Natural killer cell (primary cell): Measurements from ENCODE around the gene RFX7. TPM values are rescaled to one million over a fixed set of nuclear protein-coding genes. Genes with fewer than 3 reads are reported as not detected.

ENCODE experiments used
- ATAC-seq, 3 donors: fragments of 150-1000 bp in 2 of 3; fragments of 200-7000 bp in 1 of 3; cut with Tn5 transposase; 1 replicate in 1 of 3; 2 replicates in 2 of 3; pipeline ENCODE4 v1.10.0; 2021; ENCODE audit warnings: mild to moderate bottlenecking in 2 of 3, moderate library complexity in 2 of 3
- DNase-seq, 2 donors: peaks; one replicate each; pipeline versions ENCODE4 v3.0.0 to v3.0.0-alpha.2; 2013 to 2021; ENCODE audit warnings: mixed read lengths in 1 of 2
- H3K27ac ChIP-seq: one replicate; pipeline ENCODE4 v1.5.1; 2013; ENCODE audit warnings: mild to moderate bottlenecking, low read length
- H3K27me3 ChIP-seq: one replicate; pipeline ENCODE4 v1.6.1; 2013; ENCODE audit warnings: low read length; ENCODE audit not compliant: control insufficient read depth, insufficient read depth
- H3K36me3 ChIP-seq: one replicate; pipeline ENCODE4 v1.6.1; 2013; ENCODE audit warnings: low read length; ENCODE audit not compliant: control insufficient read depth, insufficient read depth
- H3K4me1 ChIP-seq: one replicate; pipeline ENCODE4 v1.6.1; 2013; ENCODE audit warnings: low read length; ENCODE audit not compliant: control insufficient read depth, insufficient read depth
- H3K4me3 ChIP-seq: one replicate; pipeline ENCODE4 v1.5.1; 2013; ENCODE audit warnings: low read length
- H3K9me3 ChIP-seq: one replicate; pipeline ENCODE4 v1.6.1; 2013; ENCODE audit warnings: low read length; ENCODE audit not compliant: control insufficient read depth, insufficient read depth
- H3K27ac Mint-ChIP-seq, 2 donors: one replicate each; pipeline ENCODE4 v1.8.0; 2022; ENCODE audit warnings: mild to moderate bottlenecking in 2 of 2, mixed read lengths in 2 of 2, moderate library complexity in 1 of 2
- H3K27me3 Mint-ChIP-seq, 2 donors: one replicate each; pipeline ENCODE4 v1.8.0; 2022; ENCODE audit warnings: low read depth in 2 of 2, mixed read lengths in 2 of 2
- H3K36me3 Mint-ChIP-seq: one replicate; pipeline ENCODE4 v1.8.0; 2022; ENCODE audit warnings: mixed read lengths
- H3K4me1 Mint-ChIP-seq, 2 donors: one replicate each; pipeline ENCODE4 v1.8.0; 2022; ENCODE audit warnings: mixed read lengths in 2 of 2
- H3K4me3 Mint-ChIP-seq: one replicate; pipeline ENCODE4 v1.8.0; 2022; ENCODE audit warnings: mild to moderate bottlenecking, moderate library complexity, mixed read lengths
- H3K9me3 Mint-ChIP-seq, 2 donors: one replicate each; pipeline ENCODE4 v1.8.0; 2022; ENCODE audit warnings: mixed read lengths in 2 of 2
- CTCF ChIP-seq: fragments of 200-600 bp; IDR thresholded peaks from one replicate; pipeline ENCODE4 v1.8.0; 2022; ENCODE audit warnings: antibody characterized with exemption
- WGBS: methylation state at CpG from one replicate; pipeline ENCODE4 v1.1.7; 2013; ENCODE audit warnings: missing lambda C conversion rate; ENCODE audit not compliant: insufficient coverage; 5-methylcytosine and 5-hydroxymethylcytosine counted together
- intact Hi-C: fragments of 100-400 bp; cut with micrococcal nuclease; formaldehyde crosslinking; loops from one replicate; pipeline ENCODE4 v1.14.2; 2022
- total RNA-seq, 4 donors: library from RNA; stranded (reverse); fragments of 120-200 nt in 1 of 4; gene quantifications; one replicate each; pipeline versions ENCODE4 v1.2.3 to v1.2.4, GENCODE V29; 2013 to 2022

The RFX7 gene
- total RNA-seq, 3 donors from 2014 or later (not counting 1 experiment from before 2014, with no cell fraction given) = 25.0 to 37.4 (median 33.8) TPM

GRCh38 chr15:56045068-56045748 lies 198.5 kb downstream of the RFX7 start:
- Histone ChIP-seq H3K27ac (no peak overlapping the region), H3K4me3 (no peak overlapping the region), H3K4me1 (peaks cover 6% of the 10 kb centered on the region), H3K27me3 (no peaks in the 10 kb centered on the region), H3K36me3 (no peaks in the 10 kb centered on the region), H3K9me3 (no peaks in the 10 kb centered on the region)
- intact Hi-C loops = no loop called here
- 100% methylated on average over 1 of the region's 3 CpGs for WGBS
- H3K9me3 Mint-ChIP-seq = no peaks in the 10 kb centered on the region
- no peak for TF ChIP-seq CTCF
- H3K4me3 Mint-ChIP-seq = no peak overlapping the region
- H3K4me1 Mint-ChIP-seq = peaks cover 23 to 24% of the 10 kb centered on the region in 2 donors
- H3K27me3 Mint-ChIP-seq = peaks cover 0 to 11% of the 10 kb centered on the region in 2 donors
- H3K36me3 Mint-ChIP-seq = no peaks in the 10 kb centered on the region
- DNase-seq (no peak), ATAC-seq (no peak)
- H3K27ac Mint-ChIP-seq = no peak overlapping the region

GRCh38 chr15:56042982-56043980 lies 200.4 kb downstream of the RFX7 start:
- DNase-seq (peak in 1 of 2 donors; percentile 88), ATAC-seq (peak; percentile 66 to 87 (median 70))
- Mint-ChIP-seq H3K27me3 (peaks cover 0 to 11% of the 10 kb centered on the region in 2 donors), H3K4me3 (peak overlapping the region; percentile 58), H3K9me3 (no peaks in the 10 kb centered on the region), H3K27ac (peak overlapping the region; percentile 41 to 82), H3K36me3 (no peaks in the 10 kb centered on the region), H3K4me1 (peaks cover 23 to 28% of the 10 kb centered on the region in 2 donors)
- Histone ChIP-seq H3K4me3 (no peak overlapping the region), H3K4me1 (peaks cover 6% of the 10 kb centered on the region), H3K27ac (peak overlapping the region; percentile 47), H3K36me3 (no peaks in the 10 kb centered on the region), H3K9me3 (no peaks in the 10 kb centered on the region), H3K27me3 (no peaks in the 10 kb centered on the region)
- intact Hi-C loops = no loop called here
- TF ChIP-seq CTCF = no peak
- 42% methylated on average over 6 of the region's 8 CpGs for WGBS

GRCh38 chr15:56042498-56042897 lies 201.2 kb downstream of the RFX7 start:
- Histone ChIP-seq H3K4me1 (peaks cover 6% of the 10 kb centered on the region), H3K36me3 (no peaks in the 10 kb centered on the region), H3K9me3 (no peaks in the 10 kb centered on the region), H3K27me3 (no peaks in the 10 kb centered on the region), H3K27ac (no peak overlapping the region), H3K4me3 (no peak overlapping the region)
- intact Hi-C loops = no loop called here
- ATAC-seq (no peak), DNase-seq (no peak)
- no peak for TF ChIP-seq CTCF
- no peak overlapping the region for H3K4me3 Mint-ChIP-seq
- peaks cover 0 to 11% of the 10 kb centered on the region in 2 donors for H3K27me3 Mint-ChIP-seq
- 97% methylated on average over 4 of the region's 4 CpGs for WGBS
- no peaks in the 10 kb centered on the region for H3K9me3 Mint-ChIP-seq
- H3K27ac Mint-ChIP-seq = peak overlapping the region in 1 of 2 donors; percentile 82
- H3K36me3 Mint-ChIP-seq = no peaks in the 10 kb centered on the region
- H3K4me1 Mint-ChIP-seq = peaks cover 23 to 28% of the 10 kb centered on the region in 2 donors
